NCI-H1694 treated with DMSO at 0.1 percent for 48 hours (cell line): ENCODE data around the gene DOK1.
A peak's percentile ranks its signal among the peaks of the same experiment; 100 is the strongest.

Experiments
- DNase-seq: peaks from one replicate; lab custom pipeline; 2025; lab: John Stamatoyannopoulos, UW

DOK1 gene

DNA sequence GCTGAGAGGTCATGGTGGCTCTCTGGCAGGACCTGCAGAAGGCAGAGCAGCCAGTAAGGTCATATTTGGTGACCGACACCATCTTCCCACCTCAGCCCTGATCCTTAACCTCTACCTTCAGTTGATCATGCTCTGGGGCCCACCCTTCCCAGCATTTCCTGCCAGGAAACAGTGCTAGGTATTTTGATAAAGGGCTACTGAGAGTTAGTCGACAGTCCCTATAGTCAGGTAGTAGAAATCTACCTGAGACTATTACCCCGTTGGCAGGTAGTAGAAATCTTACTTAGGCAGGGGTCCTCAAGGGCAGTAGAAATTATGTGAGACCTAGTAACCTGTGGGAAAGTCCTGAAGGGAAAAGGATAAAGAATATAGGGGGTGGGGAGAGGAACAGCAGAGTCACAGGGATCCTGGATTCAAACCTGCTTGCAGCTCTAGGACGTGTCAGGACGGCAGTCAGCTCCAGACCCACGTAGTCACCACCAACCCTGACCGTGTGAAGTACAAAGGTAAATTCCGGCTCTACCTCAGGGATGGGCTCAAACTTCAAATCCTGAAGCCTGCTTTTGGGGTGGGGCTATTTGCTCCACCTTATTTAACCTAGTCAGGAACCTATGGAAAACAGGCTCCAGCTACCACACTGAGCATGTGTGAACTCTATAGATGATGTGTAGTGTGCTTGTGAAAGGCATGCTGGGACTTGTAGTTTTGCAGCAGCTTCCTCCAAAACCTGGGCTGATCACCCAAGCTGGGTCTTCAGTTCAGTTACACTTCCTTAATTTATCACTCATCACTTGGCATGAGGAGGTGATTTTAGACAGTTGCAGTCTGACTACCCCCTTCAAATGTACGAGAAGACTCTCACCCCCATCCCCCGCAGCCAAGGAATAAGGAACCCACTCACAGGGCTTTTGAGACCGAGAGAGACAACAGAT lies 28.5 kb upstream of the DOK1 start, which contains the start of gene DQX1:
TSS of gene DQX1 (minus strand) at position 515 of the 932 bp plus-strand sequence. CDS start at position 13, 502 bp downstream.
- peak; percentile 15 for DNase-seq

DNA sequence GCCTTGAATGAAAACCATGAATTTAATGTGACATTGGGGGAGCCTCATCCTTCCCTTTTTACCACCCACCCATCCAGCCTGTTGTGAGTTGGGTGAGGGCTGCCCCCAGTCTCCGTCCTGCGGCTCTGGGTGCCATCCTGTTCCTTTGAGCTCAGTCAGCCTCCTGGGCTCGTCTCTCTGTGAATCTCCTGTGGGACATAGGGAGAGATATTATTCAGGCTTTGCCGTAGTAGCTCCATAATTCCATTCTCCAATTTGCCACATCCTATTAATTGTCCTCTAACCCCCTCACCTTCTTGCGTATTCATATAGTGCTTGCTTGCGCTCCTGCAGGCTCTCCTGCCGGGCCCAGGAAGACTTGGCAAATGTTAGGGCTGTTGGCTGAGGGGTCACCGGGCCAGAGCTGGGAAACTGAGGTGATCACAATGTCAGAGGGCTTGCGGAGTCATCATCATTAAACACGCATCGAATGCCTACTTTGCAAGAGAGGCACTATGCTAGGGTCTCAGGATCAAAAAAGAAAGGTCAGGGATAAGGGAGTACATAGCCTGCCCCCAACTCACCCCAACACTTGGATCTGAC lies 27.8 kb upstream of the DOK1 start:
- no peak for DNase-seq

DNA sequence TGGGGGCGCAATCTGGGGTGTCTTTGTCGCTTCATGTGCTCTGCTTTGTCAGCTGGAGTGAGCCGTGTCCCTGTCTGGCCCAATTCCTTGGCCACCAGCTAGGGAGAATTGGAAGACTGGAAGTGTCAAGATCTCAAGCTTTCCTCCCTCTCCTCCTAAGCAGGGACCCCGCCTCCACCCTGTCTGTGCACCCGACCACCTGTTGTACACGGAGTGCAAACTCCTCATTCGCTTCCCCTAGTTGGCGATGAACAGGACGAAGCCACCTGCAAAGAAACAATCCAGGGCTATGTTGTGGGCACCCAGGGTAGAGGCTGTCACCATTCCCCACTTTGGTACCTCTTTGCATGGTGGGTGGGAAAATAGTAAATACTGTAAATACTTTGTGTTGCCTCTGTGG lies 26.8 kb upstream of the DOK1 start:
- no peak for DNase-seq

DNA sequence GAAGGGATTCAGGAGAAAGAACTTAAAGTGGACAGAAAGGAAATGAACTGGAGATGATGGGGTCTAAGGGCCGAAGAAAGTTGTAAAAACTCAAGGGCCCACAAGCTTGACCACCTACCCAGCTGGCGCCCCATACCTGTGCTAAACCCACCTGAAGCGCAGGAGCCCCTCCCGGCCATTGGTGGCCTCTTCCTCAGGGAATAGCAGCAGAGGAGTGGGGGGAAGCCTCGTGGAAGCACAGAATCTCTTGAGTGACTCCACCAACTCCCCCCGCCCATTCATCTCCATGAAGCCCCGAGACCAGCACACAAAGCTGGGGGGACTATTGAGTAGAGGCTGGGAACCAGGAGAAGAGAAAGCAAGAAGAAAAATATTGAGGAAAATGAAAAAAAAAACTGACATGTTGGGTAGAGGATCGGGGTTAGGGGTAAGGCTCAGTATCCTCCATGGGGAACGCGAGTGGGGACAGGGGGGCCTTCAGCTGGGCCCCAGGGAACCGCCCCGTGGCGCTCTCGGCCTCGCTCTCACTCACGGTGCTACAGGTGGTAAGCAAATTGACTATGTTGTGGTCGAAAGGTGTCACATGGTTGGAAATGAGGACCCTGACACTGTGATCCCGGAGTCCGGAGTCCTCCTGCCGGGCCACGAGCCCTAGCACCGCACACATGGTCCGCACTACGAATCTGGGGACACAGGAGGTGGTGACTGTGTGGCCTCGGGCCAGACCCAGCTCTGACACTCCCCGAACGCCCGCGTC lies 25.7 kb upstream of the DOK1 start:
- DNase-seq: no peak

DNA sequence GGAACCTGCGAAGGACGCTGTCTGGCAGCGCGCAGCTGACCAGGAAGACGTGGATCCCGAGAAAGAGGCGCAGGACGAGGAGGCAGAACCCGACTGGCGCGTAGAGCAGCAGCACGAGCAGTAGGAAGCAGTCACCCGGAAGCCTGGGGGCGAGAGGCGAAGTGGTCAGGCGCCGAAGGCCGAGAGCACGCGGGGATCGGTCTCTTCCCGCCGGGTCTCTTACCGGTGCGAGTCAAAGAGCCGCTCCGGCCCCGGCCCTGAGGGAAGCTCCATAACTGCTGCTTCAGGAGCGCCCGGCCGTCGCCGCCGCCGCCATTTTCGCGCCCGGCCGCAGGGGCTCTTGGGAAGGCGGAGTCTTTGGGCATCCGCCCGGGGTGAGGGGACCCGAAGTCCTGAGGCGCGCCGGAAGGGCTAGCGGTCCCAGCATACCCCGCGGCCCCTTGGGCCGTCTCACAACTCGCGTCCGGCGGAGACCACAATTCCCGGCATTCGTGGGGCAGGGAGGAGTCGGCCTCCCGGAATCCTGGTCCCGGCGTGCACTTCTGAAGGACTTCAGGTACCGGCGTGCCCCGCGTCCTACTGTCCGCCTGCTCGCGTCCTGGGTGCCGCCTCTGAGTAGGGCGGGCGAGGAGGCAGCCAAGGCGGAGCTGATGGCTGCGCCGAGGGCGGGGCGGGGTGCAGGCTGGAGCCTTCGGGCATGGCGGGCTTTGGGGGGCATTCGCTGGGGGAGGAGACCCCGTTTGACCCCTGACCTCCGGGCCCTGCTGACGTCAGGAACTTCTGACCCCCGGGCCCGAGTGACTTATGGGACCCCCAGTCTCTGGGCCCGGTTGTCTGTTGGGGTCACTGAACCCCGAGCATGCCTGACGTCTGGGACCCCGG lies 24.9 kb upstream of the DOK1 start, which contains the start of the genes AUP1 and HTRA2:
TSS of gene AUP1 (minus strand) at position 350 of the 882 bp plus-strand sequence. CDS start at position 273, 77 bp downstream.
TSS of gene HTRA2 (plus strand) at position 577 of the 882 bp plus-strand sequence. CDS start at position 651, 74 bp downstream.
- DNase-seq: peak; percentile 96

DNA sequence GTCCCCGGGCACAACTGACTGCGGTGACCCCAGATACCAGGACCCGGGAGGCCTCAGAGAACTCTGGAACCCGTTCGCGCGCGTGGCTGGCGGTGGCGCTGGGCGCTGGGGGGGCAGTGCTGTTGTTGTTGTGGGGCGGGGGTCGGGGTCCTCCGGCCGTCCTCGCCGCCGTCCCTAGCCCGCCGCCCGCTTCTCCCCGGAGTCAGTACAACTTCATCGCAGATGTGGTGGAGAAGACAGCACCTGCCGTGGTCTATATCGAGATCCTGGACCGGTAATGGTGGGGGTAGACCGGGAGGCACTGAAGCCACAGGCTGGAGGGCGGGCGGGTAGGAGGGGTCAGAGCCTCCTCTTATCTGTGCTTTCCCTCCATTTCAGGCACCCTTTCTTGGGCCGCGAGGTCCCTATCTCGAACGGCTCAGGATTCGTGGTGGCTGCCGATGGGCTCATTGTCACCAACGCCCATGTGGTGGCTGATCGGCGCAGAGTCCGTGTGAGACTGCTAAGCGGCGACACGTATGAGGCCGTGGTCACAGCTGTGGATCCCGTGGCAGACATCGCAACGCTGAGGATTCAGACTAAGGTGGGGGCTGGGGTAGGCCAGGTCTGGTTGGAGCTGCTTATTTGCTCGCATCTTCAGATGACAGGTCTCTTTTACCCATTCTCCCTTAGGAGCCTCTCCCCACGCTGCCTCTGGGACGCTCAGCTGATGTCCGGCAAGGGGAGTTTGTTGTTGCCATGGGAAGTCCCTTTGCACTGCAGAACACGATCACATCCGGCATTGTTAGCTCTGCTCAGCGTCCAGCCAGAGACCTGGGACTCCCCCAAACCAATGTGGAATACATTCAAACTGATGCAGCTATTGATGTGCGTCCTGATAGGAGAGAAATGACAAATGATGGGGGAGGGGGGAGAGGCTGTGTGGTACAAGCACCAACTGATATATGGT lies 24.0 kb upstream of the DOK1 start:
- DNase-seq: no peak

DNA sequence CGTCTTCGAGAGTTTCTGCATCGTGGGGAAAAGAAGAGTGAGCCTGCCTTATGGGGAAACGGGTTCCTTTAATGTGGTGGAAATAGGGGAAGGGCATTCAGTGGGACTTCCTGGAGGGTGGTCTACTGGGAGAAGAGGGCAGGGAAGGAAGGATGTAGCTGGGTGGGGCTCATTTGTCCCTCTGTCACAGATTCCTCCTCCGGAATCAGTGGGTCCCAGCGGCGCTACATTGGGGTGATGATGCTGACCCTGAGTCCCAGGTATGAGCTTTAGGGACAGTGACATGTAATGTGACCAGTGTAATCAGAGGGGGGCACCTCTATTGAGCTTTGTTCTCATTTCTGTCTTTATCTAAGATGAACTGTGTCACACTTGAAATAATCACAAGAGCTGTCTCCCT lies 22.9 kb upstream of the DOK1 start:
- DNase-seq: no peak

DNA sequence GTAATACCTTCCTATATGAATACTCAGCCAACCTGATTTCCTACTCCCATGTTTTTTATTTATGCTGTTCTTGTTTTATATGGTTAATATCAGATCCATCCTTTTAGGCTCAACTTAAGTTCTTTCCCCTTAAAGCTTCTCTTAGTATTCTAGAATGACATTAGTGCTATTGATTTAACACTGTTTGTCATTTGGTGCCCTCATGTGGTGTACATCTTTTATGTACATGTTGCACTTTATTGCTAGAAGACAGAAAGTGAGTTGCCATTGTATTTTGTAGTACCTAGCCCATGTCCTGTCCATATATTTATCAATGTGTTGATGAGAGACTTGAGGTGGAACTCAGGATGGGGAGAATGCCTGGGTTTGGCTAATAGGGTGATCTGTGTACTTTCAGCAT lies 22.3 kb upstream of the DOK1 start:
- peak; percentile 57 for DNase-seq

DNA sequence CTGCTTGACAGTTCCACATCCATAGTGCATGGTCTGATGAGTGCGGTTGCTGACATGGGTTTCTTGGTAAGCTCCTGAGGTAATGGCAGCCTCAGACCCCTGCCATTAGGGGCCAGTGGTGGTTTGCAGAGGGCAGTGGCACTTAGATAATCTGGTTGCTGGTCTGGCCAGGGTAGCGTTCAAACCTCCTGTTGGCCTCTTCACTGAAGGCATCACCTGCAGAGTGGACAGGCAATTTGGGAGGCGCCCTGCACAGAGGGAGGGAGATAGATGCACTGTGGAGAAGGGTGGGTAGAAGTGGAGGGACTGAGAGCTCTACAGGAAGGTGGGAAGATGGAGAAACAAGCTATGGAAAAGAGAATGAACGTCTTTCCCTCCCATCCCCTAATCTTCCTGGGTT lies 21.1 kb upstream of the DOK1 start:
- DNase-seq: no peak

DNA sequence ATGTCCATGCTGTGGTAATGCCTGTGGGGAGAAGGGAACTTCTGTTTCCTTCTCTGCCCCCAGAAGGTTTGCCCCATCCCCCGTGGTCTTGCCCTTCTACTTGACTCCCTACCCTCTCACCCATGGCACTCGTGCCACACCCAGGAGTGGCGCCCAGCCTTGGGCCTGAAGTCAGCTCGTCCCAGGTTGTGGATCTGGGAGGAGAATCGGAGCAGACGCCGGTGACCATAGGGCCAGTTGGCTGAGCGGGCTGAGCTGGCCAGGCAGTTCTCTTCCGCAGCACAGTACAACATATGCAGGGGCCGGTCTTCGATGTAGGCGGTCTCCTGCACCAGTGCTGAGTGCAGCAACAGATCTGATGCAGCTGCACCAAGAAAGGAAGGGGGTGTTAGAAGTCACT lies 20.1 kb upstream of the DOK1 start:
- DNase-seq: no peak

DNA sequence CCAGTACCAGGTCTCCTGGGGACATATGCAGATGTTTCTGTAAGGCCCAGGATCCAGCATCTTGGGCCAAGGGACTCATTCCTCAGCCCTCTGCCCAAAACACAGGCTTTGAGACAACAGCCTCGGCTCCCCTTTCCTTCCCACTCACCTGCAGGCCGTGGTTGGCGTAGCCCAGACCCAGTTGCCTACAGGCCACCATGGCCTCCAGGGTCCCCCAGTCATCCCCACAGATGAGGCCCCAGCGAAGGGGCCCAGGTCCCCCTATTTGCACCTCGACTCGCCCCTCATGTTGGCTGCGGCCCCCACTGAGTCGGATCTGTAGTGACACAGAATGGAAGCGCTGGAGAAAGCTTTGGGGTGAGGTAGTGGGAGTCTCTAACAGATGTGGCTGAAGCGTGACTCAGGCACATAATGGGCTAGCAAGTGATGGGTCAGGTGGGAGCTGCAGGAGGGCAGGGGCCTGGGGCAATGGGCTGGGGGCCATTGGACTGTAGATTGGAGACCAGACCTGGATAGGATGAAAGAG lies 19.0 kb upstream of the DOK1 start:
- DNase-seq: no peak

DNA sequence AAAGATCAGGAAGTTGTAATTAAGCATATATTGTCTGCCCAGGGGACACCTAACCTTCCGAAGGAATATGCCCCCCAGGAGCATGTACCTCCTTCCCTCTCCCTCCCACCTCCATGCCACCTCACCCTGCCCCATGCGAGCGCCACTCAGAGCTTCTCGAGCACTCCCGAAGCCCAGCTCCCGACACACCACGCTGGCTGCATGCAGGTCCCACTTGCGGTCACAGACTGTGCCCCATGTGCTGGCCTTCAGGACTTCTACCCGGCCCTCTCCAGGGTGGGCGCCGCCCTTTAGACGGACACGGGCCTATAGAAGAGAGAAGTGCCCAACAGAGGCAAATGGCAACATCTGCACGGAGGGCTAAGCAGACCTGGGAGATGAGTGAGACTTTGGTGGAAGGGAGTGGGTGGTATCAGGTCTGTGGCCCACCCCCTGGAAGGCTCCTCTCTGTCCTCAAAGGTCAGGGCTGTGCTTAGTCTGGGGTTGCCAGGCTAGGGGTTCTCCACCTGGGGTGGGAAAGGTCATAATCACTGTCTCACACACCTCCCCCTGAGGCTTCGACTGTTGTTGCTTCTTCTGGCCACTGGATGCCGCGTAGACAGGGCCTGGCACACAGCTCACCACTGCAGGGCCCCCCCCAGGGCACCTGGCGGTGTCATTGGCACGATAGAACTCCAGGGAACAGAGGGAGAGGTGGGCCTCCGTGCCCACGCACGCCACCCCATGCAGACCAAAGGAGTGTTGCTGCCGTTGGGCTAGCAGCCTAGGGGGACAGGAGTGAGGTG lies 18.2 kb upstream of the DOK1 start:
- DNase-seq: no peak

DNA sequence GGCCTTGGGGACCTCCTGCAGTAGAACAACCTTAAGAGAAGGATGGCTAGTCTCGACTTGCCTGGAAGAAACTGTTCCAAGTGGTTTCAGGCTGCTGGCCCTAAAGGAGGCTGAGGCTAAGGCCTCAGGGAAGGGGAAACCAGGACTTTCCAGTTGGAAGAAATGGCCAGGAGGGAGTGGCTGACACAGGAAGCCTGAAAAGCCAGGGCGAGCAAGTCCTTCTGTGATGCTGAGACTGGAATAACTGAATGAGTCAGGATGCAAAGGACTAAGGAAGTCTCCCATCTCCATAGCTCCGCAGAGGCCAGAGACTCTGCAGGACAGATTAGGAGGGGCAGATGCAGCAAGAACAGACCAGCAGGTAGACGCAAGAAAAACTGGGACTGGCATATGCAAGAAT lies 17.4 kb upstream of the DOK1 start:
- no peak for DNase-seq

DNA sequence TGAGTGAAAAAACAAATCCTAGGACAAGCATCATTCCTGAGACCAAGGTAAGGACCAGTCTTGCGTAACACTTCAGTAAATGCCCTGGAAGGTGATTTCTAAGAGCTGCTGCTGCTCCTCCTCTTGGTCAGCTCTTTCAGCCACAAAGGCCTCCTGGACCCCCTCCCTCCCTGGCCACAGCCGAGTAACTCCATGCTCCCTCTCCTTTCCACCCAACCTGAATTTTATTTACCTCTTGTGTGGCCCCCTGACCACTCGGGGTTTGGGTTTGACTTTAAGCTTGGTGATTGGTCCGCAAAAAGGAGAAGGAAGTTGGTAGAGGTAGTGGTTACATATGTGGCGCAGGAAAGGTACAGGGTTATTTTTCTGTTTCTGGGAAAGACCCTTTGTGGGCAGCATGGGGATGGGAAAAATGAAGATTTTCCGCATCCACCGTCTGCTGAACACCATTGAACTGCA lies 15.6 kb upstream of the DOK1 start:
- no peak for DNase-seq

DNA sequence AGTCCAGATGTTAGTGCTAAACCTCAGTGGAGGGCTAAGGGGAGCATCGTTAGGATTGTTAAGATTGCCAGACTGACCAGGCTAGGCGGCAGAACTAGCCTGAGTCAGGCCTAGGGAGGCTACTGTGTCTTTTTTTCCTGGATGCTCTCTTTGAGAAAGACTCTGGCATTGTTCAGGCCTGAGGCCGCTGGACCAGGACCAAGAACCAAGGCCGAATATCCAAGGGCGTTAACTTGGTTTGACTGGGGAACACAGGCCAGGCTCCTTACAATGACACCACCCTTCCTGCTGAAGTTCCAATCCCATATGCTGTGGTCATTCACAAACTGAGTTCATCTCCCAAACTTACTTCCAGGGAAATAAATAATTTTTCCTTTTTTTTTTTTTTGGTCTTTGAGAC lies 14.2 kb upstream of the DOK1 start:
- DNase-seq: no peak

DNA sequence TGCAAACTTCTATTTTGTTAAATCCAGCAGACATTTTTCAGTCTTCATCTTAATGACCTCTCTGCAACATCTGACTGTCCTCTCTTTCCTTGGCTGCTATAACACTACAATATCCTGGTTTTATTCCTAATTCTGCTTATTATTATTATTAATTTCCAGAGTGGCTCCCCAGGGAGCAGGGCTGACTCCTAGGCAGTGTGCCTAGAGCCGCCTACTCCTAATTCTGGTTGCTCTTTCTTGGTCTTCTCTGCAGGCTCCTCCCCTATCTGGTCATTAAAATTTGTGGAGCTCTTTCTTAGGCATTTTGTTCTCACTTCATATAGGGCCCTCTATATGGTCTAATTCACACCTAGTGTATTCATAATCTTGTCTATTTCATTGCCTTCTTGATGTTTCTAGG lies 11.5 kb upstream of the DOK1 start:
- no peak for DNase-seq

DNA sequence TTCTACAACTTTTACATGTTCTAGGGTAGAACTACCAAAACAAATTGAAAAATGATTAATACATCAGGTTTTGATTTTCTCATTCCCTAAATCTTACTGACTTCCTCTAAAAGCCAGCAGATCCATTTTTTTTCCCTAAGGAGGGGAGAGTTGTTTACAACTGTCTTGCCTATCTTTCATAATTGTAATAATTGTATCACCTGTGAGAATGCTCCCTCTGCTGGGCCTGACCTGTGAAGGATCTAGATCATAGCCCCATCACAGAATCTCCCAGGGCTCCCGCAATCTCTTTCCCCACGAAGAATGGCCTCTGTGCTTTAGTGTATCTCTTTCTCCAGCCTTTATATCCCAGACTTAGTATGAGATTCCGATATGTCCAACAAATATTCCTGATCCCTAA lies 9.9 kb upstream of the DOK1 start:
- DNase-seq: no peak

DNA sequence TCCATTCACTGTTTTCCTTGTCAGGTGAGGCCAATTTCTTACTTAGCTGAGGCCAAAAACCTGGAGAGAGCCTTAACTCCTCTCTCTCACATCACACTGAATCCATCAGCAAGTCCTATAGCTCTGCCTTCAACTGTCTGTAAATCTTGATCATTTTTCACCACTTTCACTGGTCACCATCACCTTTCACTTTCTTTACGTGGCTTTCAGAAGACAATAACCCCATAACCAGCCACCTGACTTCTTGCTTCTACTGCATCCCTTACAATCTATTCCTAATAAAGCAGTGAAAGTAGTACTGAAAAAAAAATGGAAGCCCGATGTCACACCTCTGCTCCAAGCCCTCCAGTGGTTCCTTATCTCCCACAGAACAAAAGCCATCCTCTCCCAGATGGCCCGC lies 8.5 kb upstream of the DOK1 start:
- DNase-seq: no peak

DNA sequence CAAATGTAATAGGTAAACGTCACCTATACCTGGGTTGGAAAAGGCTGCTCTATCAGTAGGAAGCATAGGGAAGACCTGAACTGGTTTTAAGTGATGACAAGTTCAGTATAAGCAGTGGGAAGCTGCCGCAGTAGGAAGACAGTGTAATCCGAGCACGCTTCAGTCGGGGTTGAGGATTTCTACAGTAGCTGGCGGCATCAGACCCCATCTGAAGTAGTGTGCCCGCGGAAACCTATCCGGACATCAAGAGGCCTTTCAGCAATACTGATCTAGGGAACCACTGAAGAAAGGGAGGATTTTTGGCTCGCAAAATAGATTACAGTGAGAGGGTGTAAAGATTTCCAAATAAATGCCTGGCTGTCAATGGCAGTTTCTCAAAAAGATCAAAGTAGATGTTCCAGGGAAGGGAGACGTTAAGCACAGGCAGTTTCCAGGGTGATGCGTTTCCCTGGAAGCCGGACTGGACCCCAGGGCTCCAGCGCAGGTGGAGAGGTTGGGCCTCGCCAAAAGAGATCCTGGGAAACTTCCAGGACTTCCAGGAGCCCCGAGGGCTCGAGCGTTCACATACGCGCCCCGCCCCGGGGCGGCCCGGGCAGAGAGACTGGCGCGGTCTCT lies 6.1 kb upstream of the DOK1 start:
- peak; percentile 16 for DNase-seq
